GM21717 (cell line): ENCODE measurements around the gene OCA2.
"Not testable (repeated sequence)": the region's sequence is repeated elsewhere in the genome, so short reads cannot be mapped to it uniquely, and the experiment has no call there.

Experiments used
- ATAC-seq: cut with Tn5 transposase; IDR thresholded peaks from one replicate; pipeline ENCODE4 v1.9.1; 2021; ENCODE audit warnings: mild to moderate bottlenecking, moderate library complexity; ENCODE audit not compliant: unreplicated experiment

The OCA2 gene

DNA sequence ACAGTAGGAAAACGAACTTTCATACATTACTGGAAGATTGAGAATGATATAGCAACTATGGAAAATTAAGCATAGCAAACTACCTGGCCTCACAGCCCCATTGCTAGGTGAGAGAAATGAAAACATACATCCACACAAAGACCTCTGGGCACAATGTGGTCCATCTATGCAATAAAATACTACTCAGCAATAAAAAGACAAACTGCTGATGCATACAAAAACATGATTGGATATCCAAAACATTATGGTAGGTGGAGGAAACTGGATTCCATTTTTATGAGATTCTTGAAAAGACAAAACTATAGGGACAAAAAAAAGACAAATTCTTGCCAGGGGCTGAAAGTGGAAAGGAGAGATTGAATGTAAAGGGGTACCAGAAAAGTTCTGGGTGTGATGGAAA lies 308.8 kb downstream of the OCA2 start:
- no peak for ATAC-seq

DNA sequence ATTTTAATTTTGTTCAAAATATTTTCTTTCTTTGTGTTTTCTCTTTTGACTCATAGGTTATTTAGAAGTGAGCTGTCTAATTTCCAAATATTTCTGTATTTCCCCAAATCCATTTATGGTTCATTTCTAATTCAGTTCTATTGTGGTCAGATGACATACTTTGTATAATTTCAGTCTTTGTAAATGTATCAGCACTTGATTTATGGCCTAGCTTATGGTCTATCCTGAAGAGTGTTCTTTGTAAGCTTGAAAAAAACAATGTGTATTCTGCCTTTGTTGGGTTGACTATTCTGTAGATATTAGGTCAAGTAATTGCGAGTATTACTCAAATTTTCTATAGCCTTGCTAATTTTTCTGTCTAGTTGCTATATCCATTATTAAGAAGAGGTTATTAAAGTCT lies 311.2 kb downstream of the OCA2 start:
- ATAC-seq = no peak

DNA sequence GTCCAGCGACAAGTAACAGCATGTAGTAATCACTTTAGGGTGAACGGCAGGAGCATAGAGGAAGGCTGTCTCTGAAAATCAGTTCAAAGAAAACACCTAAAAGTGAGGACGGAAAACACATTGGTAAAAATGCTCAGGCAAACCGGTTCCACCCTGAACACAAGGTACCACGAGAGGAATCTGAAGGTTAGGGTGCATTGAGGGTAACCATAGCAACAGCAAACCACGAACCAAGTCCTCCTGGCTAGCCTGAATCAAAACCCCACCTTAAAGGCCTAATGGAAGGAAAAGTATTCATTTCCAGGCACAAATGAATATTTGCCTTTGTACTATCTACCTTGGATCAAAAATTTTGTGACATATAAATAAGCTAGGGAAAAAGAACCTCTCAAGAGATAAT lies 315.0 kb downstream of the OCA2 start:
- ATAC-seq = no peak

DNA sequence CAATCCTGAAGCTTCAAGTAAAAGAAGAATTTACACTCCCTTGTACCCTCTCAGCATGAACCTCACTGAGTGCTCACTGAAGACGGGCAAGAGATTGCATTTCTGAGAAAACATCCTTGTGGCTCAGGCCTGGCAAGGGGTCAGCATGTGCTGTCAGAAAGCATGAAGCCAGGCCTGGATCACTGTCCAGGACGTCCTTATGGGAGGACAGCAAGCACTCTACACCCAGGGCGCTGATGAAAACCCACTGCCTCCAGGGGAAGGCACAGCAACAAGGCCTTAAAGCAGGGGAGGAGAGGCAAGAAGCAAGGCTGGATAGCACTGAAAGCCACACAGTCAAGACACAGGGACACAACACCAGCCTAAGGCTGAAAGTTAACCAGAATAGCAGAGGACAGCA lies 315.4 kb downstream of the OCA2 start:
- no peak for ATAC-seq

DNA sequence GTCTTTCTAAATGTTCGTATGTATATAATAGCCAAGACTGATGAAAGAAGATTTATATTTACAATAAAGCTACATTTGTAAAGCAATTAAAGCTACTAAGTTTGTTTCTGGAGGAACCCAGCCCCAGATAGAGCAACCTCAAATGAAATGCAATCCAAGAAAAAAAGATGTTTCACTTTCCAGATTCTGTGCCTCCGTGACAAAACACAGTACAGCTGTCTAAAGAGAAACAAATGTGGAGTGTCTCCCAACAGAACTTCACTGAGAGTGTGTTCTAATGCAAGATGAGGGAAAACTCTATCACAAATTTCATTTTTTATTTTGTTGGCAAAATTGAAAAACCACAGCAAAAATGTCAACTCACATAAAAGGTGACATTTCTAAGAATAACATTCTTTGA lies 317.0 kb downstream of the OCA2 start:
- no peak for ATAC-seq

DNA sequence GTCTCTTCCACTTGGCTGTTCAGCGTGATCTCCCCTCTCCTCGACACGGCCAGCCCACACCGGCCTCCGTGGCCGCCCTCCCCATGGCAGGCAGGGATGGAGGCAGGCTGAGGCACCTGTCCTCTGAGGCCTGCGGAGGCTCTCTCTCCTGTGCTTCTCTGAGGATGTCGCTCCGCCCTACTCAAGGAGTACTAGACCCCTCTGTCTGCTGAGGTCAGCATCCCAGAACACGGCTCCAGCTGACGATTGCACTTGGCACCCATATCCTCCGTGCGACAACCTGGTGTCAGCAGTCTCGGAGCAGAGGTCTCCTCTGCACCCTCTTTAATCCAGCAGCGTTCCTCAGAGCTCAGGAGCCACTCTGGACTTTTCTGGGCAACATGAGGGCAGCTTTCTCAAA lies 322.6 kb downstream of the OCA2 start:
- no peak for ATAC-seq

DNA sequence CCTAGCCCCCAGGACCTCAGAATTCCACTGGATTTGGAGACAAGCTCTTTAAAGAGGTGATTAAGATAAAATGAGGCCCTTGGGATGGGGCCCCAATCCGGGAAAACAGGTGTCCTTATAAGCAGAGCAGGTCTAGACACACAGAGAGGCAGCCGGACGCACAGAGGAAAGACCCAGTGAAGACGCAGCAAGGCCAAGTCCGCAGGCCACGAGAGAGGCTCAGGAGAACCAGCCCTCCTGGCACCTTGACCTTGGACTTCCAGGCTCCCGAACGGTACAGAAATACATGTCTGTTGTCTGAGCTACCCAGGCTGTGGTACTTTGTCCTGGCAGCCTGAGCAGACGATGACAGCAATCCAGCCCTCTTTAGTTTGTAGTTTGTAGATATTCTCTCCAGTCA lies 324.5 kb downstream of the OCA2 start:
- no peak for ATAC-seq

DNA sequence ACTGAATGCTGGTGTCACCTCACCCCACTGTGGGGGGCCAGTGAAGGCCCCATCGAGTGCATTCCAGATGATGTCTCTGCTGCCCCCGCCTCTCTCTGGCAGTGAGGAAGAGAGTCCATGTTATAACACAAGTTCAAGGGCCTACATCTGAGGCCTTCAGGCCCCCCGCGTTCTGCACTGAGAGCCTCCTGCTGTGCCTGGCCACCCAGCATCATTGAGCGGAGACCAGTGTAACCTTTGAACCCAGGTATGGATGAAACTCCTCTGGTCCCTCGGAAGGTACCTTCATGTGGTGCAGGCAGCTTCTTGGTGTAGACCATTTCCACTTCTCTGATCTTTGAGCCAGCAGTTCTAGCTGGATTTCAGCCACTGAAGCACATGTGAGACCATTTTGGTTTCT lies 324.9 kb downstream of the OCA2 start:
- no peak for ATAC-seq

DNA sequence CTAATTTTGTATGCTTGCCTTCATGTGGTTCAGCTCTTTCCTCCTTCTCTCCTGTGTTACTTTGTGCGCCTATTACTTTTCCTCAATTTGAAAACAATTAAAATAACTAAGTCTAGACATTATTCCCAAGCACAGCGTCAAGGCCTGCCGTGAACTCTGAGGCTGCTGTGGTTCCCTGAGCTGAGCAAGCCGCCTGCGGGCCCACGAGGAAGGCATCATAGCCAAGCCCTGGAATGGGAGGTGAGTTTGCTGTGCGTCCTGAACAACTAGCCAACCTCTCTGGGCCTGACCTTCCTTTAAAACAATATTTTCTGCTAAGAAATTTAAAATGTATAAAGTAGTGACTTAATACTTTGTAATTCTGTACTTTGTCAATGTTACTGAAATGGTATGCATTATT lies 327.2 kb downstream of the OCA2 start:
- no peak for ATAC-seq

DNA sequence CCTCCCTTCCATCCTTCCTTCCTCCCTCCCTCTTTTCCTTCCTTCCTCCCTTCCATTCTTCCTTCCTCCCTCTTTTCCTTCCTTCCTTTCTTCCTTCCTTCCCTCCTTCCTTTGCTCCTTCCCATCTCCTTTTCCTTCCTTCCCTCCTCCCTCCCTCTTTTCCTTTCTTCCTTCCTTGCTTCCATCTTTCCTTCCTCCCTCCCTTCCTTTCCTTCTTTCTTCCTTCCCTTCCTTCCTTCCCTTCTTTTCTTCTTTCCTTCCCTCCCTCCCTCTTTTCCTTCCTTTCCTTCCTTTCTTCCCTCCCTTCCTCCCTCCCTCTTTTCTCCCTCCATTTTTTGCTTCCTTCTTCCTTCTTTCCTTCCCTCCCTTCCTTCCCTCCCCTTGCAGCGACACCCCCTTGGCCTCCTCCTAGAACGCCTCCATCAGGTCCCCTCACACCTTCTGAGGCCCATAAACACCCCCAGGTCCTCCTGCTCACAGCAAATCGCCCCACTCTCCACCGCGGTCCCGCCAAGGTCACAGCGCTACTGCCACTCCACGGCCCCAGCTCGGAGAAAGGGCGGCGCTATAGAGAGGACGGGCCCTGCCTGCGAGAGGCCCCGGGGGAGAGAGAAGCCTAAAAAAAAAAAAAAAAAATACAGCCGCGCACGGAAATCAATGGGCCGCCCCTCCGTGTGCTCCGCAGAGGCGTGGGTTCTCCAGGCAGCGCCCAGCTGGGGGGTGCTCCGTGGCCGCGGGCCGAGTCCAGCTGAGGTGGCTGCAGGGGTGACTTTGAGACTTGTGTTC lies 328.2 kb downstream of the OCA2 start:
- no peak for ATAC-seq

DNA sequence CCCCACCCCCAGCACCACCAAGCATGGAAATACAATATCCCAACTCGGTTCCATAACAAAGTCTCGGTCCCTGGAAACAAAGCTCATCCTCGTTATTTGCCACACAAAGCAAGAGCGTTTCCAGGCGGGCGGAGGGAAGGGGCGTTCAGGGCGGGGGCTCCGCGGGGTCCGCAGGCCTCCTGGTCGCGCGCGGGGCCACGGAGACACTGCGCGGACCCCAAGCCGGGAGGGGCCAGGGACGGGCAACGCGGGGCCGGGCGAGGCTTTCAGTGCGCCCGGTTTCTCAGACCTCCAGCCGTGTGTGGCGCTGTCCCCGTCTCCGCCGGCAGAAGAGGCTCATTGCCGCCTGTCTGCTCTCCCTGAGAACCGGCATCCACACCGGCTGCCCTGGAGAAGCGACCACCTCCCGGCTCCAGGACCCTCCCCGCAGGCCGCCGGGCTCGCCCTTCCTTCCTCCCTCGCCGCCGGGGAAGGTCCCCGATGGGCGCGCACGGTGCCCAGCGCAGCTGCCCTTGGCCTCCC lies 329.0 kb downstream of the OCA2 start:
- ATAC-seq = no peak

DNA sequence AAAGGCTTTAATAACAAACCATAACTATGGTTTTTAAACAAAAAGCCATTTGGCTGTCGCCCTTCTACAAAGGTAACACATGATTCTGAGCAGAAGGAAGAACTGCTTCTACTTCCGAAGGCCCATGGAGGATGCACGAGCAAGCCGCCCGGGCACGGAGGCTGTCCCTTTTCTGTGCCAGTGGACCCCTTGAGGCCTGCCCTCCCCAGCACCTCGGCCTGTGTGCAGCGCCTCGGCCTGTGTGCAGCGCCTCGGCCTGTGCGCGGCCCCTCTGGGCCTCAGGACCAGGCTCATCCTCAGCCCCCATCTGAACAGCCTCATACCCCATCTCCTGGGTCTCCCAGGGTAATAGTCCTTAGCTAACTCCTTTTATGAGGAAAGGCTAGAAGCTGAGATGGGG lies 329.5 kb downstream of the OCA2 start:
- no peak for ATAC-seq

DNA sequence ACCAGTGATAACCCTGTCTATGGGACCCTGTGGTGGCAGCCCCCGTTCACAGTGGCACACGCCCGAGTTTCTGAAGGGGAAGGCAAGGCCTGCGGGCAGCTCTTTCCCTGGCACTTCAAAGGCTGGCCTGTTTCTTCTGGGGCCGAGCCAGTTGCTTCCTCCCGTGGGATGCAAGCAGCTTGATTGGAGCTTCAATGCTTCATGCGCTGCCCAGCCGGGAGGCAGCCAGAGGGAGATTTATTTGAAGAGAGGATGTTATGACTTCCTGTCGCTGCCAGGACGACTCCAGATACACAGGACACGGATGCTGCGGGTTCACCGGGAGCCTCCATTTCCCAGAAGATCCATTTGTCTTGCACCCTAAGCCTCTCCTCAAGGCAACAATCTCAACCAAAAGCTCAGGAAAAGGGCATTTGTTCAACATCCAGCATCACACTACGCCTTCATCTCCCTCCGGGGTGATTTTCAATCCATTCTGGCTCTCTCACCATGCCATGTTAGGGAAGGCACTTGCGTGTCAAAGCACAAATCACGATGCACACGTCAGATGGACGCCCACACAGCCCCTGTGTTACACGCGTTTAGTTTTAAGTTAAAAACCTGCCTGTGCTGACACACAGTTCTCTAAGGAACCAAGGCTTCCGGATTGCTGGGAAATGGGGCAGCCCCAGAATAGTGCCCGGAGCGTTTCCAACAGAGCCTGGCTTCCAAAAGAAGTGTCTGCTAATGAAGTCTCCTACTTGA lies 330.2 kb downstream of the OCA2 start:
- ATAC-seq = no peak

DNA sequence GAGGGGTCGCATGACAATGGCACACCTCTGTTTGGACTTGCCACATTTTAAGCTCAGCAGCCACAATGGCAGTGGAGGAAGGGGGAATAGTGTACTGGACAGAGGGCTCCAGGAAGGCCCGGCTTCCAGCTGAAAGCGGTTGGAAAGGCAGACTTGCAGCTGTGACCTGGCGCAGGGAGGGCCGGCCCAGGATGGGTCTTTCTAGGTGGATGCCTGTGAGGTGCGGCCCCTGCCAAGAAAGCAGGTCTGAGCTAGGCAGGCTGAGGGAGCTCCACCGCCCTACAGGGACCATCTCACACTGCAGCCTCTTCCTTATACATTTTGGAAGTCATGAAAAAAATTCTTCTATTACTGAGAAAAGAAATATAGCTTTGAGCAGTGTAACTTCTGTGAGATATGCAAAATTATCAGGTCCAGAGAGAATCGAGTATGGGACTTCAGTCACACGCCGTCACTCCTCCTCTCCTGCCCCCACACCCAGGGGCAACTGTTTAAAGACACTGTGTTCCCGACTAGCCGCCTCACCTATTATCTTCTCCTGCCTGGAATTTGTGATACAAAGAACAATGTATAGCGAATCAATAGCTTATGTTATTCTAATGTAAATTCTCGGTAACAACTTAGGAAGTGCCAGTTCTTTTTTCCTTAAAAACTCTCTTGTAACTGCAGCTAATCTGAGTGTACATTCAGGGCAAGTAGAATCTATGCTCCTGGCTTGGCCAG lies 331.0 kb downstream of the OCA2 start:
- no peak for ATAC-seq

DNA sequence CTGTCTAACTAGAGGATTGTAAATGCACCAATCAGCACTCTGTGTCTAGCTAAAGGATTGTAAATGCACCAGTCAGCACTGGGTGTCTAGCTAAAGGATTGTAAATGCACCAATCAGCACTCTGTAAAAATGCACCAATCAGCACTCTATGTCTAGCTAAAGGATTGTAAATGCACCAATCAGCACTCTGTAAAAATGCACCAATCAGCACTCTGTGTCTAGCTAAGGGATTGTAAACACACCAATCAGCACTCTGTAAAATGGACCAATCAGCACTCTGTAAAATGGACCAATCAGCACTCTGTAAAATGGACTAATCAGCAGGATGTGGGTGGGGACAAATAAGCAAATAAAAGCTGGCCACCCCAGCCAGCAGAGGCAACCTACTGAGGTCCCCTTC lies 331.7 kb downstream of the OCA2 start:
- not testable (repeated sequence) for ATAC-seq

DNA sequence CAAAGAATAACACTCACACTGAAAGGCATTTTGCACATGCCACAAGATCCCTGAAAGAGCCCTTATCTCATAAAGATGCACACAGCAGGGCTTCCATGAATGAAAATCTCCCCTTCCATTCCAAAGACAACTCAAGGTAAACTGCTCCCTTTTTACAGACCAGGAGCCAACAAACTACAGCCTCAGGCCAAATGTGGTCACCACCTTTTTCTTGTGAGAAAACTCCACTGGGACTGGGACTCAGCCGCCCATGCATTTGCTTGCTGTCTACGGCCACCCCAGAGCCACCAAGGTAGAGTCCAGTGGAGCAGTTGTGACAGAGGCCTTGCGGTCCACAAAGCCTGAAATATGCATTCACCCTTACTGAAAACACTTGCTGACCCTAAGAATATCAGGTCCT lies 334.8 kb downstream of the OCA2 start:
- ATAC-seq = no peak

DNA sequence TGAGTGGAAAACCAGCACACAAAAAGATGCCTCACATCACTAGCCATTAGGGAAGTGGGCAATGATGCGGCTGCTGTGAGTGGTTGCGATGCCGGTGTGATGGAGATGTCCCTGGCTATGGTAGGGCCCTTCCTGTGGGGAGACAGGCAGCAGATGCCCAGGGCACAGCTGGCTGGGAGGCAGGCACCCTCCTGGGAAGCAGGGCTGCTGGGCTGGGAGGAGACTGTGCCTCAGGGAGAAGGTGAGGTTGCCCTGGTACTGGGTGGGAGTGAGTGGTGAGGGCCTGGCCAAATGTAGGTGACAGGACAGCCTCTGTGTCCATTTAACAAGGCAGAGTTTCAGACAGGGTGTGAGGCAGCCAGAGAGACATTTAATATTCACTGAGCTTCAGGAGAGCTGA lies 335.6 kb downstream of the OCA2 start:
- ATAC-seq = no peak

DNA sequence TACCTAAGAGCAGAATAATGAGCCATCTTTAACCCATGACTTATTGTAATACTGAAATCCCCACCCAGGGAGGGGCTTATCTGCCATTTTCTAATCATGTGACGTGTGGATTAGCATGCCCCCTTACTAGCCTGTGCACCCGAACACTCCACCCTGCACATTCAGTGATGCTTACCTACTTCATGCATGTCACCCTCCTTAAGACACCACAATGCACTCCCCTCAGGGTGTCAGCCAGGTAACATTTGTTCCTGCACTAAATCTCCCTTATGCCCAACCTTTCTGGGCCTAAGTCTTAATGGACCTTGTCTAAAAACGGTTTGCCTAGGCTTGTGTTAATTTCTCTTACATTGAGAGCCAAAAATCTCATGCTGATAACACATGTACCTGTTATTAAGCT lies 336.6 kb downstream of the OCA2 start:
- ATAC-seq = no peak

DNA sequence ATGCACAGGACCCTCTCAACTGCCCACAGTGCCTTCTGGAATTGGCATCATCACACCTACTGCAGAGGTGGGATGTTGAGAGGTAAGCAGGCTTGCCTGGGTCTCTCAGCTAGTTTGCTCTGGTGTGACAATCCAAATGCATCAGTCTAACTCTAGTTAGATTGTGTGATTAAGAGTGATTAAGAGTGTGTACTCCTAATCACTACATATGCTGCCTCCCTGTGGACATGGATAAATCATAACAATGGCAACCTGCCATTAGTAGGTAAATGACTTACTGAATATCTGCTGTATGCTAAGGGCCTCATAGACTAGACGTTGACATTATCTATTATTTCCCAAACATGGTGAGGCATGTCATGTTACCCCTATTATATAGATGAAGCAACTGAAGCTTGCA lies 342.1 kb downstream of the OCA2 start:
- no peak for ATAC-seq

DNA sequence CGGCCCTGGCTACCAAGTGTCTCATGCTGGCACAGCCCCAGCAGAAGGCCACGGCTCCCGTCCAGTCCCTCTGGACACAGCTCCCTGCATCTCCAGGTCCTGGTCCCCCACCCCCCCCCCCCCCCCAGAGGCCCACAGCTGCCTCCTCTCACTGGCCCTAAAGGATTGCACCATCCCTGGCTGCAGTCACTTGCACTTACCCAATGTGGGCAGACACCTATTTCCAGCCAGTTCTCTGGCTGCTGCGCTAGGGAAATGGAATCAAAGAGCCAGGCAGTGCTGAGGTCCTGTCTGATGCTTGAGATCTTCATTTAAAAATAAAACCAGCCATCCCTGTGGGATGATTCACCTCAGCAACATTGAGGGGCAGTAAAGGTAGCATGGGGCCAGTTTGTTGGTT lies 346.4 kb downstream of the OCA2 start:
- no peak for ATAC-seq

DNA sequence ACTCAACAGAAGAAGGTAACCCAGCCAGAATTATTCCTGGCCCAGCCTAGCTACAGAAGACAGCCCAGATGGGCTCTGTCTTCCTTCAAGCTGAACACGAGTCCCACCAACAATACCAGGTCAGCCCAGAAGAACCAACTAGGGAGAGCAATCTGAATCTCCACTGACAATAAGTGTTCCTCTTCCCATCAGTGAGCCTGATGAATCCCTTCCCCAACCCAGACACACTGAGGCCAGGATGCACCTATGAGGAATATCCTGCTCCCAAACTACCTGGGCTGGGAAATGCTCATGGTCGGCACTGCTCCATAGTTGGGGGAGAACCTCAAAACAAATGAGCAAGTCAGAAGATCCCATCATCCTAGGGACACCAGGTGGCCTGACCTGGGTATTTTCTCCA lies 351.1 kb downstream of the OCA2 start:
- no peak for ATAC-seq
